K562 (cell line): ENCODE results near the gene INTS1. TPM values are rescaled to one million over a fixed set of nuclear protein-coding genes. Genes with fewer than 3 reads are reported as not detected.
A peak's percentile ranks its signal among the peaks of the same experiment; 100 is the strongest.

ENCODE experiments used
- ATAC-seq: fragments of 200-7000 bp; cut with Tn5 transposase; 3 replicates; pipeline ENCODE4 v1.9.1; 2020; ENCODE audit warnings: moderate library complexity
- BruUV-seq: library from RNA; stranded (reverse); fragments of 400-500 nt; replicated peaks from 2 replicates; lab custom pipeline; 2021; lab: Mats Ljungman, UMichigan
- CTCF ChIA-PET: fragments of 300-600 bp; formaldehyde crosslinking; extraction: SDS; loops from one replicate; lab custom pipeline; 2021; ENCODE audit warnings: low intra/inter-chr PET ratio; lab: Yijun Ruan, JAX
- POLR2A ChIA-PET: fragments of 300-600, 350-650 bp; sonication (Branson Sonifier 250); formaldehyde crosslinking; extraction: SDS; loops from one replicate; lab custom pipeline; 2021; ENCODE audit warnings: antibody characterized with exemption, inconsistent platforms; lab: Yijun Ruan, JAX
- DNase-seq, 4 experiments: peaks; one replicate each; pipeline versions ENCODE4 v3.0.0 to v3.0.0-alpha.2; 2011 to 2018; ENCODE audit warnings: low spot score in 3 of 4, mixed read lengths in 3 of 4; ENCODE audit errors: extremely low read depth in 1 of 4
- FAIRE-seq: peaks from 2 replicates; lab custom pipeline; 2011; peaks lifted over from hg19 to GRCh38; lab: Jason Lieb, UNC
- H2AFZ ChIP-seq: 2 replicates; pipeline ENCODE4 v1.6.0; 2011; ENCODE audit warnings: low read depth, low read length, control low read depth, inconsistent platforms
- H3K27ac ChIP-seq: fragments of 200-600 bp; 3 replicates; pipeline ENCODE4 v1.8.0; 2011; ENCODE audit warnings: low read depth, mild to moderate bottlenecking, control low read depth, inconsistent platforms, low read length, moderate library complexity, mixed read lengths; ENCODE audit errors: extremely low read depth
- H3K27me3 ChIP-seq, 2 experiments: fragments of 300-600 bp in 1 of 2; 2 replicates in 1 of 2; 3 replicates in 1 of 2; pipeline versions ENCODE4 v1.6.0 to v1.8.0; 2011; ENCODE audit warnings: inconsistent platforms in 2 of 2, low read length in 2 of 2, mild to moderate bottlenecking in 1 of 2, mixed read lengths in 1 of 2, moderate library complexity in 1 of 2; ENCODE audit not compliant: control insufficient read depth in 2 of 2, insufficient read depth in 2 of 2
- H3K36me3 ChIP-seq: fragments of 300-600 bp; 3 replicates; pipeline ENCODE4 v1.8.0; 2011; ENCODE audit warnings: mild to moderate bottlenecking, low read length, inconsistent platforms; ENCODE audit not compliant: control insufficient read depth, insufficient read depth
- H3K4me1 ChIP-seq, 2 experiments: fragments of 200-600 bp in 1 of 2; replicated peaks in 1 of 2; 2 replicates in 1 of 2; 3 replicates in 1 of 2; pipeline versions ENCODE4 v1.5.1 to v1.8.0; 2011; ENCODE audit warnings: inconsistent platforms in 2 of 2, low read length in 2 of 2, mild to moderate bottlenecking in 1 of 2, mixed read lengths in 1 of 2, moderate library complexity in 1 of 2; ENCODE audit not compliant: control insufficient read depth in 2 of 2, insufficient read depth in 2 of 2
- H3K4me2 ChIP-seq: 2 replicates; pipeline ENCODE4 v1.6.1; 2011; ENCODE audit warnings: low read length, control low read depth, inconsistent platforms, mixed read lengths; ENCODE audit not compliant: insufficient read depth
- H3K4me3 ChIP-seq: fragments of 200-600 bp; sonication (generic), shearing (Covaris generic); 2 replicates; pipeline ENCODE4 v1.5.1; 2016; ENCODE audit warnings: control low read depth, inconsistent platforms
- H3K79me2 ChIP-seq: fragments of 200-600 bp; 3 replicates; pipeline ENCODE4 v1.8.0; 2011; ENCODE audit warnings: low read length, inconsistent platforms; ENCODE audit not compliant: control insufficient read depth, insufficient read depth
- H3K9ac ChIP-seq, 2 experiments: 2 replicates each; pipeline versions ENCODE4 v1.6.0 to v1.6.1; 2011; ENCODE audit warnings: low read depth in 2 of 2, low read length in 2 of 2, control low read depth in 1 of 2, inconsistent platforms in 1 of 2, mild to moderate bottlenecking in 1 of 2, mixed read lengths in 1 of 2; ENCODE audit not compliant: insufficient read depth in 1 of 2
- H3K9me1 ChIP-seq: one replicate; pipeline ENCODE4 v1.6.0; 2011; ENCODE audit warnings: inconsistent platforms, mild to moderate bottlenecking, low read length, moderate library complexity; ENCODE audit not compliant: control insufficient read depth, insufficient read depth
- H3K9me3 ChIP-seq: replicated peaks from 2 replicates; pipeline ENCODE4 v1.5.1; 2011; ENCODE audit warnings: low read depth, low read length, inconsistent platforms; ENCODE audit not compliant: control insufficient read depth, insufficient read depth
- H4K20me1 ChIP-seq: replicated peaks from 2 replicates; pipeline ENCODE4 v1.6.1; 2011; ENCODE audit warnings: low read length, inconsistent platforms, mixed read lengths; ENCODE audit not compliant: control insufficient read depth, insufficient read depth
- BRF1 ChIP-seq: IDR thresholded peaks from 3 replicates; pipeline ENCODE4 v1.6.1; 2011; ENCODE audit warnings: borderline replicate concordance, mild to moderate bottlenecking; ENCODE audit not compliant: insufficient read length; ENCODE audit errors: extremely low read depth
- ETV6 ChIP-seq, 3 experiments: fragments of 150-350 bp in 1 of 3; sonication (generic) in 1 of 3; formaldehyde crosslinking in 1 of 3; IDR thresholded peaks; 2 replicates each; pipeline versions ENCODE4 v1.6.1 to v1.8.0; 2014 to 2022; ENCODE audit warnings: borderline replicate concordance in 2 of 3, low read depth in 2 of 3, antibody characterized with exemption in 1 of 3, low read length in 1 of 3, mild to moderate bottlenecking in 1 of 3, missing genetic modification reagents in 1 of 3
- KDM2B ChIP-seq: fragments of 250-450 bp; sonication (Bioruptor Pico); IDR thresholded peaks from 2 replicates; pipeline ENCODE4 v1.8.0; 2021; ENCODE audit warnings: mild to moderate bottlenecking, moderate library complexity
- MEF2A ChIP-seq: IDR thresholded peaks from 2 replicates; pipeline ENCODE4 v1.6.1; 2011; ENCODE audit warnings: low read depth, mild to moderate bottlenecking, low read length, moderate library complexity; ENCODE audit not compliant: control insufficient read depth
- POLR2AphosphoS5 ChIP-seq: IDR thresholded peaks from 2 replicates; pipeline ENCODE4 v1.6.1; 2011; ENCODE audit warnings: mild to moderate bottlenecking, low read depth, low read length, moderate library complexity; ENCODE audit not compliant: control insufficient read depth, insufficient read depth
- POLR2G ChIP-seq: fragments of 200-400 bp; formaldehyde crosslinking; IDR thresholded peaks from 2 replicates; pipeline ENCODE4 v1.6.1; 2017; ENCODE audit warnings: low read depth, mild to moderate bottlenecking, antibody characterized with exemption, low read length, moderate library complexity
- RBFOX2 ChIP-seq: fragments of 200-400 bp; formaldehyde crosslinking; IDR thresholded peaks from 2 replicates; pipeline ENCODE4 v1.6.1; 2017; ENCODE audit warnings: low read depth, mild to moderate bottlenecking, low read length, moderate library complexity
- SRSF7 ChIP-seq: fragments of 200-400 bp; formaldehyde crosslinking; optimal IDR thresholded peaks from 2 replicates; pipeline ENCODE3; 2017; ENCODE audit warnings: mild to moderate bottlenecking, low read depth, low read length
- WGBS: fragments of 100-300 bp; shearing (Covaris generic); methylation state at CpG from one replicate; pipeline ENCODE4 v1.1.6; 2016; ENCODE audit warnings: low coverage, mixed read lengths; ENCODE audit not compliant: insufficient coverage; ENCODE audit errors: missing lambda C conversion rate; 5-methylcytosine and 5-hydroxymethylcytosine counted together
- in situ Hi-C: fragments of 300-500 bp; cut with MboI; formaldehyde crosslinking; loops from 4 replicates; pipeline ENCODE4 v1.15.0; 2018; ENCODE audit warnings: inconsistent platforms, mixed read lengths
- intact Hi-C: fragments of 100-400 bp; cut with micrococcal nuclease; formaldehyde crosslinking; loops from 2 replicates; pipeline ENCODE4 v1.14.2; 2022
- polyA plus RNA-seq, 8 experiments: library from polyadenylated mRNA; depleted of rRNA in 4 of 8; stranded (reverse) in 5 of 8; unstranded in 3 of 8; fragments of >200 nt; fragmentation: Nextera tagmentation in 2 of 8; fragmentation: Illumina TruSeq in 1 of 8; extraction: Ambion mirVana in 2 of 8; extraction: Trizol in 1 of 8; gene quantifications; 2 replicates each; pipeline versions ENCODE4 v1.2.1 to v1.2.3, GENCODE V29; 2011 to 2014; ENCODE audit warnings: inconsistent platforms in 1 of 8, missing spikeins in 1 of 8
- total RNA-seq, 7 experiments: library from RNA; depleted of rRNA in 6 of 7; stranded (reverse); fragments of >200 nt in 6 of 7; fragmentation: Illumina TruSeq in 2 of 7; extraction: Trizol in 2 of 7; gene quantifications; 2 replicates each; pipeline versions ENCODE4 v1.2.1 to v1.2.3, GENCODE V29; 2011 to 2021; ENCODE audit warnings: low replicate concordance in 1 of 7
- TF ChIP-seq, protein P1 (sequence below): fragments of 450-650 bp; IDR thresholded peaks from 2 replicates; pipeline ENCODE4 v1.6.1; 2016; ENCODE audit warnings: mild to moderate bottlenecking

Gene INTS1
- total and polyA plus RNA-seq, 9 of the 15 experiments (the other 6 are each of a cell fraction or from before 2014, with no cell fraction given) = 0.34 to 119 (median 18.5) TPM

DNA sequence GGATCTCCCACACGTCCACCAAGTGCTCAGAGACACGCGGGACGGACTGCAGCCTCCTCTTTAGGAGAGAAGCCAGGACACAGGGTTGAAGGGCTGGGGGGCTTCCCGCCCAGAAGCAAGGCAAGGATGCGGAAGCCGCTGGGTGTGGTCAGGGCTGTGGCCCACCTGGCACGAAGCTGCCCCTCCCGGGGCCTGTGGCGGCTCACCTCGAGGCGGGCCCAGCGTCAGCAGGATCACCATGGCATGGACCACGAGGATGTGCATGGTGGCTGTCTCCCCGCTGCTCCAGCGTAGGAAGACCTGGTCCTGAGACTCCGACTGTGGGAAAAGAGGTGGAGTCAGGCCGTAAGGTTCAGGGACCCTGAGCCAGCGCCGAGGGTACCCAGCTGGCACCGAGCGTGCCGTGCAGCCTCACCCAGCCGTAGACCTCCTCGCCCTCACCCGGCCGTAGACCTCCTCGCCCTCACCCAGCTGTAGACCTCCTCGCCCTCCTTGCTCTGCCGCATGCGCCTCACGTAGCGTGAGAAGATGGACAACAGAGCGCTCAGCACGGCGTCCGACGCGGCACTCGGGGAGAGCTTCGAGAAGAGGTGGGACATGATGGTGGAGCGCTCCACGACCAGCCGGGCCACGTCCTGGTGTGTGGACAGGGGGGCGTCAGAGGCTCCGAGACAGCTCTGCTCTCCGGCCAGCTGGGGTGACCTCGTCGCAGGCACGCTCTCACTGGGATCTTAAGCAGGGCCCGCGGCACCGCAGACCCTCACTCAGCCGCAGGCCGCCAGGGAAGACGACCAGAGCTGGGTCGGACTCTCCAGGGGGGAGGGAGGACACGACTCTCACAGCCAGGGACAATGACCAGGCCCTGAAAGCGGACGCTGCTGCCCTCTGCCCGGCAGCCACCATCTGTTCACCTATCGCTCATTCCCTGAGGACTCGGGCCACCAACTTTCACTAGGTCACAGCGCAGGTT lies 20.4 kb downstream of the INTS1 start:
- 96% methylated on average over 49 of the region's 65 CpGs for WGBS
- no peak for DNase-seq
- Histone ChIP-seq H3K79me2 (no peaks in the 10 kb centered on the region), H3K36me3 (peaks cover 80% of the 10 kb centered on the region; the same call in 1 of the 3 replicates), H3K27ac (no peak overlapping the region), H3K4me1 (peaks cover 0 to 9% of the 10 kb centered on the region in 2 experiments; a peak in 1 of 5 replicates), H3K9me1 (no peaks in the 10 kb centered on the region), H3K4me3 (no peak overlapping the region), H3K27me3 (no peaks in the 10 kb centered on the region), H3K4me2 (no peak overlapping the region), H3K9ac (0 out of 4 replicates have a peak overlapping the region, but pooled peaks of 1 of the 2 experiments have one; percentile 2), H3K9me3 (no peaks in the 10 kb centered on the region), H2AFZ (no peak overlapping the region), H4K20me1 (no peaks in the 10 kb centered on the region)
- in situ Hi-C loops = no loop called here
- TF ChIP-seq SRSF7 (no peak), POLR2G (peak; percentile 63; the same call in 1 of the 2 replicates), RBFOX2 (peak; percentile 40)
- ATAC-seq = no peak
- ChIA-PET POLR2A (no interaction called here), CTCF (no interaction called here)
- intact Hi-C loops = no loop called here
- no TSS peak for BruUV-seq
- FAIRE-seq = no peak

DNA sequence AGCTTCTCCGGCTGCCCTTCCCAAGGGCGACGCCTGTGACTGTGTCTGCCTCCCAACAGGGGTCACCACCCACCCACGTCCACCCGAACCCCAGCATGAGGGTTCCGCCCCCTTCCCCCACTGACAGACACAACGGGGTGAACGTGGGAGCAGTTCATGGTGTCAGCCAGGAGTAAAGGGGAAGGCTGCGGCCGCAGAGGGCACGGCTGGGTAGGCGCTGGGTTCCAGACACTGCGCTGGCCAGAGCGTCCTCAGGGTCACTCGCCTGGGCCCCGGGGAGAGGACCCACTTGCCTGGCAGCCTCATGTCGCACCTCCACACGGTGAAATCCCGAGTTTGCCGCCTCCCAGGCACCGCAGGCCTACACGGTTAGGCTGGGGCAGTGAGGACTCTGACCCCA lies 21.1 kb downstream of the INTS1 start:
- H3K27me3 ChIP-seq = no peaks in the 10 kb centered on the region
- no TSS peak for BruUV-seq
- POLR2A ChIA-PET = no interaction called here
- peaks cover 80% of the 10 kb centered on the region; the same call in 1 of the 3 replicates for H3K36me3 ChIP-seq
- ATAC-seq (no peak), DNase-seq (no peak), FAIRE-seq (no peak)
- H3K9me1 ChIP-seq = no peaks in the 10 kb centered on the region
- peaks cover 0 to 9% of the 10 kb centered on the region in 2 experiments; a peak in 1 of 5 replicates for H3K4me1 ChIP-seq
- in situ Hi-C loops = no loop called here
- H2AFZ ChIP-seq = no peak overlapping the region
- intact Hi-C loops = no loop called here
- CTCF ChIA-PET = no interaction called here
- no peaks in the 10 kb centered on the region for H3K9me3 ChIP-seq
- H3K4me2 ChIP-seq = no peak overlapping the region
- H3K4me3 ChIP-seq = no peak overlapping the region
- no peaks in the 10 kb centered on the region for H4K20me1 ChIP-seq
- H3K79me2 ChIP-seq = no peaks in the 10 kb centered on the region
- H3K27ac ChIP-seq = no peak overlapping the region
- 89% methylated on average over 19 of the region's 22 CpGs for WGBS
- TF ChIP-seq MEF2A (no peak), ETV6 (IDR thresholded peaks at IDR 0.05; ENCODE audit: borderline replicate concordance in 1 of 2, low read depth in 2 of 2, low read length in 1 of 2) (no peak), ETV6 (CRISPR knock-in tag; IDR thresholded peaks at IDR 0.05; ENCODE audit: borderline replicate concordance) (no peak), POLR2AphosphoS5 (no peak), KDM2B (CRISPR knock-in tag) (no peak), BRF1 (no peak)
- TF ChIP-seq, protein P1, sequence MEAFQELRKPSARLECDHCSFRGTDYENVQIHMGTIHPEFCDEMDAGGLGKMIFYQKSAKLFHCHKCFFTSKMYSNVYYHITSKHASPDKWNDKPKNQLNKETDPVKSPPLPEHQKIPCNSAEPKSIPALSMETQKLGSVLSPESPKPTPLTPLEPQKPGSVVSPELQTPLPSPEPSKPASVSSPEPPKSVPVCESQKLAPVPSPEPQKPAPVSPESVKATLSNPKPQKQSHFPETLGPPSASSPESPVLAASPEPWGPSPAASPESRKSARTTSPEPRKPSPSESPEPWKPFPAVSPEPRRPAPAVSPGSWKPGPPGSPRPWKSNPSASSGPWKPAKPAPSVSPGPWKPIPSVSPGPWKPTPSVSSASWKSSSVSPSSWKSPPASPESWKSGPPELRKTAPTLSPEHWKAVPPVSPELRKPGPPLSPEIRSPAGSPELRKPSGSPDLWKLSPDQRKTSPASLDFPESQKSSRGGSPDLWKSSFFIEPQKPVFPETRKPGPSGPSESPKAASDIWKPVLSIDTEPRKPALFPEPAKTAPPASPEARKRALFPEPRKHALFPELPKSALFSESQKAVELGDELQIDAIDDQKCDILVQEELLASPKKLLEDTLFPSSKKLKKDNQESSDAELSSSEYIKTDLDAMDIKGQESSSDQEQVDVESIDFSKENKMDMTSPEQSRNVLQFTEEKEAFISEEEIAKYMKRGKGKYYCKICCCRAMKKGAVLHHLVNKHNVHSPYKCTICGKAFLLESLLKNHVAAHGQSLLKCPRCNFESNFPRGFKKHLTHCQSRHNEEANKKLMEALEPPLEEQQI = no peak
- H3K9ac ChIP-seq = no peak overlapping the region; a peak in 1 of 4 replicates
